ENCODE data around the gene NACA2.
"Not testable (repeated sequence)": the region's sequence is repeated elsewhere in the genome, so short reads cannot be mapped to it uniquely, and the experiment has no call there.

Gene NACA2

GRCh38 chr17:61591930-61592329 lies 911 bp upstream of the NACA2 start:
- no peak overlapping the region for H3K27ac ChIP-seq
- TF ChIP-seq, protein P1, sequence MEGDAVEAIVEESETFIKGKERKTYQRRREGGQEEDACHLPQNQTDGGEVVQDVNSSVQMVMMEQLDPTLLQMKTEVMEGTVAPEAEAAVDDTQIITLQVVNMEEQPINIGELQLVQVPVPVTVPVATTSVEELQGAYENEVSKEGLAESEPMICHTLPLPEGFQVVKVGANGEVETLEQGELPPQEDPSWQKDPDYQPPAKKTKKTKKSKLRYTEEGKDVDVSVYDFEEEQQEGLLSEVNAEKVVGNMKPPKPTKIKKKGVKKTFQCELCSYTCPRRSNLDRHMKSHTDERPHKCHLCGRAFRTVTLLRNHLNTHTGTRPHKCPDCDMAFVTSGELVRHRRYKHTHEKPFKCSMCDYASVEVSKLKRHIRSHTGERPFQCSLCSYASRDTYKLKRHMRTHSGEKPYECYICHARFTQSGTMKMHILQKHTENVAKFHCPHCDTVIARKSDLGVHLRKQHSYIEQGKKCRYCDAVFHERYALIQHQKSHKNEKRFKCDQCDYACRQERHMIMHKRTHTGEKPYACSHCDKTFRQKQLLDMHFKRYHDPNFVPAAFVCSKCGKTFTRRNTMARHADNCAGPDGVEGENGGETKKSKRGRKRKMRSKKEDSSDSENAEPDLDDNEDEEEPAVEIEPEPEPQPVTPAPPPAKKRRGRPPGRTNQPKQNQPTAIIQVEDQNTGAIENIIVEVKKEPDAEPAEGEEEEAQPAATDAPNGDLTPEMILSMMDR (conservative IDR thresholded peaks at IDR 0.05): no peak
- no peak for TF ChIP-seq ZFX (IDR thresholded peaks at IDR 0.05)

- H3K27ac ChIP-seq: no peak overlapping the region
- TF ChIP-seq ZFX (IDR thresholded peaks at IDR 0.05): no peak
- TF ChIP-seq, protein P1 (conservative IDR thresholded peaks at IDR 0.05): no peak
These were observed 1.0 kb downstream of the NACA2 start for GRCh38 chr17:61589990-61590389.

DNA sequence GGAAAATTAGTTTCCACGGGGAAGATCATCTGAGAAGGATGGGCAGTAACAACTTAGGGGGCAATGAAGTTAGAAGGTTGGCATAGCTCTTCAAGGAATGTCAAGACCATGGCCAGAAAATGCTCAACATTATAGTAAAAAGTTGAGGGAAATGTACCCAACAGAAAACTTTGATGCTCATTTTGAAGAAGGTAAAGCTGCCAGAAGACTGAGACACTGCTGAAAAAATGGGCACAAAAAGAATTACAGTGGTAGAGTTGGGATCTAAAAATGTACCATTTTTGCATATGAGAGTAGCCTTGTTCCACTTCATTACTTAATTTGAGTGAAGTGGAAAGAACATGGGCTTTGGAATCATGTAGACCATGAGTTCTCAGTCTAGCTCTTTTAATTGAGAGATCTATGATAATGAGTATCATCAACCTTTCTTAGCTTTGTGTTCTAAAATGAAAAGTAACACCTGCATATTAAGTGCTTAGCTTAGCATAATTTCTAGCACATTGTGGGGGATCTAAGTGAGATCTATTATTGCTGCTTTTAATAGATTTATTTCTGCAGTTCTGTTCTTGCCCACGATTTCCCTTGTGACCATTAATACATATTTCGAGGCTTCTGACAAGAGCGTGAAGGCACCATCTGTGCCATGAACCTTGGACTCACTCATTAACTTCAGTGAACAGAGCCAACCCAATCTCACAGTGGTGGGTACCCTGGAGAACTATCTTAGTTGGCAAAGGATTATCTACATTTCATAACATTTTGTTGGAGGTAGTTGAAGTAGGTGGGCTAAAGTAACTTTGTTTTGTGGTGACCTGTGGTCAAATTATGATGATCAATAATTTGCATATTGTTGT lies 3.0 kb downstream of the NACA2 start:
- no peak for TF ChIP-seq ZFX (IDR thresholded peaks at IDR 0.05)
- TF ChIP-seq, protein P1 (conservative IDR thresholded peaks at IDR 0.05): no peak
- no peak overlapping the region for H3K27ac ChIP-seq

DNA sequence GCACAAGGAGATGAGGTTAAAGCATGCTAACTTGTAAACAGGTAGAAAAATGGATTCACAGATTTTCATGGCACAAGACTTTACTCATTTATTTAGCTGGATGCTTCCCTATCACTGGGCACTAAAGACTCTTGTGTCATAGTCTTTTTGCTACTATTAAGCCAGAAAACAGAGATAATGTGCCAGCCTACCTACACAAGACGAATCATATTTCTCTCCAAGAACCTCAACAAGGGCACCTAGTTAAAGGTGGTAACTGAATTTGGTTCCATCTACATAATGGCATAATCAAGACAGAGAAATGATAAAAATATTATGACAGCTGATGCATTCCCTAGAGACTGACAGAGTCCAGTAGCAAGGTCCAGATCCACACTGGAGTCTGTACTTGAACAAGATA lies 3.8 kb downstream of the NACA2 start:
- no peak overlapping the region for H3K27ac ChIP-seq
- no peak for TF ChIP-seq ZFX (IDR thresholded peaks at IDR 0.05)
- TF ChIP-seq, protein P1 (conservative IDR thresholded peaks at IDR 0.05): no peak

- not testable (repeated sequence) for H3K27ac ChIP-seq
These were observed 4.4 kb downstream of the NACA2 start for GRCh38 chr17:61586622-61587021.

DNA sequence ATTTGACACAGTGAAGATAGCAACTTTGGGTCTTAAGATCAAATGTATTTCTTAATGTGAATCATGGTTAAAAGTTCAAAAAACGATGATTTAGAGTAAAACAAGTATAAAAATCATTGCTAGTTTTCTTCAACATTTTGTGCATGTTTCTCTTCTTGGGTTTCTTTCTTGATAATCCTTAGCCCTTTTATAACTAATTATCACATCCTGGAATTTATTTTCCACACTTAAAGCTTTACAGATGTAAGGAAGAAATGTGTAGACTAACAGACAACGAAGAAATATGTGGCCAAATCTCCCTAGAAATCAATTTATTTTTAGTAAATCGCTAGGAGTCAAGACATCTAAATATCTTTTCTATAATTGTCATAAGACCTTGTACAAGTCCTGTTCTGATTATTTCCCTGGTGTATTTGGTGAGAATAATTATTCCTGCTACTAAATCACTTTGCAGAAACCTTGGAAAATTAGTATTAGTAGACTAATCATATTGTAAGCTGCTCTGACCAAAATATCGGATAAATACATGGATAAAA lies 4.9 kb downstream of the NACA2 start:
- TF ChIP-seq, protein P1 (conservative IDR thresholded peaks at IDR 0.05): no peak
- no peak for TF ChIP-seq ZFX (IDR thresholded peaks at IDR 0.05)
- H3K27ac ChIP-seq: no peak overlapping the region

GRCh38 chr17:61584866-61585265 lies 6.2 kb downstream of the NACA2 start:
- TF ChIP-seq, protein P1 (conservative IDR thresholded peaks at IDR 0.05): no peak
- TF ChIP-seq ZFX (IDR thresholded peaks at IDR 0.05): no peak
- H3K27ac ChIP-seq: no peak overlapping the region

Measured in C4-2B (cell line).